Measurements from ENCODE around the gene KIRREL3. TPM values are rescaled to one million over a fixed set of nuclear protein-coding genes. Genes with fewer than 3 reads are reported as not detected.
A peak's percentile ranks its signal among the peaks of the same experiment; 100 is the strongest.

The KIRREL3 gene
- polyA plus RNA-seq, 2 of the 4 experiments (the other 2 are of a cell fraction) = 3.0 to 11.0 TPM

DNA sequence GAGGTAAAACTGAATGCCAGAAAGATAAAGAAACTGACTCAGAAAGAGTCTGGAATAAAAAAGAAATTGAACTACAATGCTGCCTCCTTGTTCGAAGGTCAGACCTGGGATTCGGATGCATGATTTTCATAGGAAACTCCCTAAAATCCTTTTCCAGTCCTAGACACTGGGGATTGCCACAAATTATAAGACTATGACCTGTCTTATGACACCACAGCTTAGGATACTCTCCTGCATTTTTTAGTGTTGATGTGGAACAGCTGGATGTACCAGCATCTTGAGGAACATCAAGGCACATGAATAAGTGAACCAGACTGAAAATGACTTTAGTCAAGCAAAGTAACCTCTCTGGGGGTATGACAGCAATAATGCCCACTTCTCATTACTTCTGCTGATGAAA, 9.0 kb downstream of the KIRREL3 start:
- FAIRE-seq (no peak), DNase-seq (ENCODE audit: low read depth in 1 of 2, low spot score in 1 of 2) (peak in 1 of 2 experiments; percentile 51), ATAC-seq (peak; percentile 3 to 36; a peak in 3 of 6 replicates)
- CTCF ChIA-PET = interaction anchor here (1.5 to 6.1 kb wide), 14 partner anchors 10 to 511 kb away, joined by 3 to 78 read pairs (median 8); partner anchors contain the start of gene KIRREL3
- H3K4me1 ChIP-seq = peaks cover 68% of the 10 kb centered on the region
- POLR2A ChIA-PET = interaction anchor here (1.0 kb wide), 1 partner anchor 201 kb away, joined by 4 read pairs; no protein-coding TSS in a partner anchor
- TF ChIP-seq ZFP36 (IDR thresholded peaks at IDR 0.05; ENCODE audit: borderline replicate concordance, partially characterized antibody) (no peak), TP53 (CRISPR knock-in tag; IDR thresholded peaks at IDR 0.05) (no peak), FOSL2 (IDR thresholded peaks at IDR 0.05) (no peak), FOSL2 (CRISPR knock-in tag; IDR thresholded peaks at IDR 0.05) (no peak), SREBF2 (IDR thresholded peaks at IDR 0.05) (no peak), HDAC2 (IDR thresholded peaks at IDR 0.05) (no peak), KDM1A (IDR thresholded peaks at IDR 0.05; ENCODE audit: low read depth) (no peak), FOXS1 (CRISPR knock-in tag; IDR thresholded peaks at IDR 0.05) (no peak)
- H3K27ac ChIP-seq = peak overlapping the region; percentile 88 to 92
- no peaks in the 10 kb centered on the region for H3K9me3 ChIP-seq
- H3K4me3 ChIP-seq = no peak overlapping the region
- 2% methylated on average over 2 of the region's 2 CpGs for WGBS (ENCODE audit: missing lambda C conversion rate)
- peak overlapping the region; percentile 74 for H3K4me2 ChIP-seq

DNA sequence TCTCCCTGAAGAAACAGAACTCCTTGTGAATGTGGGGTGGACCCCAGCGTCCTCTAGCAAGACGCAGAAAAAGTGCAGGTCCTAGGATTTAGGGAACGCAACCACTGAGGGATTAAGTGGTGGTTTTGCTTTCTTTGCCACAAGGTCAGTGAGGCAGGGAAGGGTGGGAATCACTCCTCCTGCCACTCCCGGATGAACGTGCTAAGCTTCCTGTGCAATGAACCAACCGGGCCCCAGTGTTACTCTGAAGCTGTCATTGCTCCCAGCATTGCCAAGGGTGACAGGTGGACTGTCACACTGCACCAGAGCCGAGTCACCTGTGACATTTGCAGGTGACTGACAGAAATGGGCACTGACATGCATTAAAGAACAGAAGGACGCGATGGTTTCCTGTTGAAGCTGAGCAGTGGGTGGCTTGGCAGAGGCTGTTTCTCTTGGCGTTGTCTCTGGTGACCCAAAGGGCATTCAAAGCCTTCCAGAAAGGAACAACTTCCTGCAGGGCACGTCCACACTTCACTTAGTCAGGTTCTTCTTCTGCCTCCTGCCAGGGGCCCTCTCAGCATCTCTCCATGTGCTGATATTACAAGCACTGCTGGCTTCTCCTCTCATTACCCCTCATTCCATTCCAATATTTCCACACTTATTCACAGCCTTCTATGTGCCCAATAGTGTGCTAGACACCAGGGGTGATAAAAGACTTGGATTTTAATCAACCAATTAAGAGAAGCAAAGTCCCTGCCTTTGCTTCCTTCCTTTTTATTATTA, 9.7 kb downstream of the KIRREL3 start:
- 45% methylated on average over 11 of the region's 11 CpGs for WGBS (ENCODE audit: missing lambda C conversion rate)
- H3K9me3 ChIP-seq = no peaks in the 10 kb centered on the region
- POLR2A ChIA-PET = interaction anchor here (1.0 kb wide), 1 partner anchor 200 kb away, joined by 4 read pairs; no protein-coding TSS in a partner anchor
- TF ChIP-seq ZFP36 (IDR thresholded peaks at IDR 0.05; ENCODE audit: borderline replicate concordance, partially characterized antibody) (no peak), POLR2A (IDR thresholded peaks at IDR 0.05; ENCODE audit: low read length) (no peak), CEBPB (IDR thresholded peaks at IDR 0.05) (no peak), MYC (IDR thresholded peaks at IDR 0.05; ENCODE audit: borderline replicate concordance, low read length) (no peak), E2F6 (IDR thresholded peaks at IDR 0.05; ENCODE audit: borderline replicate concordance, low read depth) (no peak), ZNF302 (CRISPR knock-in tag; IDR thresholded peaks at IDR 0.05) (no peak), EHF (CRISPR knock-in tag; IDR thresholded peaks at IDR 0.05) (no peak), HOXB5 (CRISPR knock-in tag; IDR thresholded peaks at IDR 0.05) (no peak), HDAC2 (IDR thresholded peaks at IDR 0.05) (no peak), MAFK (IDR thresholded peaks at IDR 0.05; ENCODE audit: partially characterized antibody) (no peak)
- no peak overlapping the region for H3K4me3 ChIP-seq
- H3K4me1 ChIP-seq = peaks cover 62% of the 10 kb centered on the region
- DNase-seq (ENCODE audit: low read depth in 1 of 2, low spot score in 1 of 2) = no peak
- H3K27ac ChIP-seq = peak overlapping the region; percentile 88 to 92
- ATAC-seq = 0 out of 6 replicates have a peak, but pooled peaks of 1 of the 2 experiments have one; percentile 5
- CTCF ChIA-PET = interaction anchor here (0.7 to 6.1 kb wide), 64 partner anchors 10 to 680 kb away, joined by 3 to 78 read pairs (median 4); partner anchors contain the start of gene KIRREL3
- H3K4me2 ChIP-seq = peak overlapping the region; percentile 74
- no peak for FAIRE-seq

DNA sequence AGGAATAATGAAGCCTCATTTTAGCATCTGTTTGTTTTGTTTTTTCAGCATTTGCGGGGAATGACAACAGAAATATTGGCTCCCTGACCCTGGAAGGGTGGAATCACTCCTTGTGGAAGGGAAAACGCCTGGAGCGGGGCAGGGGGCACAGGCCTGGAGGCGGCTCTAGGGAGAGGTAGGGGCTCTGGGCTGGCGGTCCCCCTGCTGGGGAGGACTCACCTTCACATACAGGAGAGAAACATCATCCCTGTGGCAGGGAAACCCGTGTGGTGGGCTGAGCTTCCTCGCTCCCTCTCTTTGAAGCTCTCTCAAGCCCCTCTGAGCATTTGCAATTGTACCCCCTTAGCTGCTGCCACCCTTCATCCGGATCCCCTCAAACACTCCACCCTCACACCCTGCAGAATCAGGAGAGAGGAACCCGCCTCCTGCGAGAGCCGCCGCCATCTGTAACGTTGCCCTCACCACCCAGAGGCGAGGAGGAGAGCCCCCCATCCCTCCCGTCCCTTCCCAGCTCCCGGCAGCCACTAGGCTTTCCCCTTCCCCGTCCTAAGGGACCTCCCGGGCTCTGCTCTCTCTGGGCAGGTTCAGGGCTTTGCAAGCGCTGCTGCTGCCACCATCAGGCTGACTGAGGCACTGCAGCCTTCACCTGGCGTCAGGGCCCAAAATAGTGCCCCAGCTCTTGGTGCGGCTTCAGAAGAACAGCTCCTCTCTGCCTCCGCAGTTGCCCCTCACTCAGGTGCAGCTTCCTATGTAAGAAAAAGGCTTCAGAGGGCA, 10.4 kb downstream of the KIRREL3 start:
- FAIRE-seq (no peak), DNase-seq (ENCODE audit: low read depth in 1 of 2, low spot score in 1 of 2) (peak; percentile 69 to 70), ATAC-seq (peak; percentile 59 to 76)
- Histone ChIP-seq H3K27ac (peak overlapping the region; percentile 88 to 92), H3K4me2 (peak overlapping the region; percentile 74), H3K4me1 (peaks cover 56% of the 10 kb centered on the region), H3K9me3 (no peaks in the 10 kb centered on the region), H3K4me3 (no peak overlapping the region)
- TF ChIP-seq, protein P1, sequence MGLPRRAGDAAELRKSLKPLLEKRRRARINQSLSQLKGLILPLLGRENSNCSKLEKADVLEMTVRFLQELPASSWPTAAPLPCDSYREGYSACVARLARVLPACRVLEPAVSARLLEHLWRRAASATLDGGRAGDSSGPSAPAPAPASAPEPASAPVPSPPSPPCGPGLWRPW (IDR thresholded peaks at IDR 0.05) = no peak
- peak; percentile 84 for TF ChIP-seq SMC3 (IDR thresholded peaks at IDR 0.05)
- TF ChIP-seq, protein P2, sequence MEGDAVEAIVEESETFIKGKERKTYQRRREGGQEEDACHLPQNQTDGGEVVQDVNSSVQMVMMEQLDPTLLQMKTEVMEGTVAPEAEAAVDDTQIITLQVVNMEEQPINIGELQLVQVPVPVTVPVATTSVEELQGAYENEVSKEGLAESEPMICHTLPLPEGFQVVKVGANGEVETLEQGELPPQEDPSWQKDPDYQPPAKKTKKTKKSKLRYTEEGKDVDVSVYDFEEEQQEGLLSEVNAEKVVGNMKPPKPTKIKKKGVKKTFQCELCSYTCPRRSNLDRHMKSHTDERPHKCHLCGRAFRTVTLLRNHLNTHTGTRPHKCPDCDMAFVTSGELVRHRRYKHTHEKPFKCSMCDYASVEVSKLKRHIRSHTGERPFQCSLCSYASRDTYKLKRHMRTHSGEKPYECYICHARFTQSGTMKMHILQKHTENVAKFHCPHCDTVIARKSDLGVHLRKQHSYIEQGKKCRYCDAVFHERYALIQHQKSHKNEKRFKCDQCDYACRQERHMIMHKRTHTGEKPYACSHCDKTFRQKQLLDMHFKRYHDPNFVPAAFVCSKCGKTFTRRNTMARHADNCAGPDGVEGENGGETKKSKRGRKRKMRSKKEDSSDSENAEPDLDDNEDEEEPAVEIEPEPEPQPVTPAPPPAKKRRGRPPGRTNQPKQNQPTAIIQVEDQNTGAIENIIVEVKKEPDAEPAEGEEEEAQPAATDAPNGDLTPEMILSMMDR (IDR thresholded peaks at IDR 0.05) = peak; percentile 71
- no peak for TF ChIP-seq EHF (CRISPR knock-in tag; IDR thresholded peaks at IDR 0.05)
- TF ChIP-seq RAD21 (conservative IDR thresholded peaks at IDR 0.05 in 1 of 2, IDR thresholded peaks at IDR 0.05 in 1 of 2) = peak; percentile 90 to 91
- TF ChIP-seq ZFP36 (IDR thresholded peaks at IDR 0.05; ENCODE audit: borderline replicate concordance, partially characterized antibody) = no peak
- no peak for TF ChIP-seq HOXB13 (CRISPR knock-in tag; IDR thresholded peaks at IDR 0.05; ENCODE audit: low read depth)
- TF ChIP-seq, protein P3, sequence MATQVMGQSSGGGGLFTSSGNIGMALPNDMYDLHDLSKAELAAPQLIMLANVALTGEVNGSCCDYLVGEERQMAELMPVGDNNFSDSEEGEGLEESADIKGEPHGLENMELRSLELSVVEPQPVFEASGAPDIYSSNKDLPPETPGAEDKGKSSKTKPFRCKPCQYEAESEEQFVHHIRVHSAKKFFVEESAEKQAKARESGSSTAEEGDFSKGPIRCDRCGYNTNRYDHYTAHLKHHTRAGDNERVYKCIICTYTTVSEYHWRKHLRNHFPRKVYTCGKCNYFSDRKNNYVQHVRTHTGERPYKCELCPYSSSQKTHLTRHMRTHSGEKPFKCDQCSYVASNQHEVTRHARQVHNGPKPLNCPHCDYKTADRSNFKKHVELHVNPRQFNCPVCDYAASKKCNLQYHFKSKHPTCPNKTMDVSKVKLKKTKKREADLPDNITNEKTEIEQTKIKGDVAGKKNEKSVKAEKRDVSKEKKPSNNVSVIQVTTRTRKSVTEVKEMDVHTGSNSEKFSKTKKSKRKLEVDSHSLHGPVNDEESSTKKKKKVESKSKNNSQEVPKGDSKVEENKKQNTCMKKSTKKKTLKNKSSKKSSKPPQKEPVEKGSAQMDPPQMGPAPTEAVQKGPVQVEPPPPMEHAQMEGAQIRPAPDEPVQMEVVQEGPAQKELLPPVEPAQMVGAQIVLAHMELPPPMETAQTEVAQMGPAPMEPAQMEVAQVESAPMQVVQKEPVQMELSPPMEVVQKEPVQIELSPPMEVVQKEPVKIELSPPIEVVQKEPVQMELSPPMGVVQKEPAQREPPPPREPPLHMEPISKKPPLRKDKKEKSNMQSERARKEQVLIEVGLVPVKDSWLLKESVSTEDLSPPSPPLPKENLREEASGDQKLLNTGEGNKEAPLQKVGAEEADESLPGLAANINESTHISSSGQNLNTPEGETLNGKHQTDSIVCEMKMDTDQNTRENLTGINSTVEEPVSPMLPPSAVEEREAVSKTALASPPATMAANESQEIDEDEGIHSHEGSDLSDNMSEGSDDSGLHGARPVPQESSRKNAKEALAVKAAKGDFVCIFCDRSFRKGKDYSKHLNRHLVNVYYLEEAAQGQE (IDR thresholded peaks at IDR 0.05) = no peak
- WGBS (ENCODE audit: missing lambda C conversion rate) = 44% methylated on average over 14 of the region's 22 CpGs
- POLR2A ChIA-PET = no interaction called here
- CTCF ChIA-PET = interaction anchor here (0.7 to 6.1 kb wide), 68 partner anchors 10 to 679 kb away, joined by 3 to 78 read pairs (median 4); partner anchors contain the start of gene KIRREL3

Data from A549 (cell line).